Neural cell (in vitro differentiated cells): ENCODE results near the gene DGKZ. TPM values are rescaled to one million over a fixed set of nuclear protein-coding genes. Genes with fewer than 3 reads are reported as not detected.
A peak's percentile ranks its signal among the peaks of the same experiment; 100 is the strongest.

Experiments used
- H2AFZ ChIP-seq: fragments of 200-600, 300-800 bp; sonication (generic), shearing (Covaris generic); 2 replicates; pipeline ENCODE4 v1.6.0; 2014; ENCODE audit warnings: low read depth, mild to moderate bottlenecking, antibody characterized with exemption, low read length, moderate library complexity
- H3F3A ChIP-seq: fragments of 200-600 bp; shearing (Covaris generic); 2 replicates; pipeline ENCODE4 v1.6.1; 2016; ENCODE audit warnings: mild to moderate bottlenecking, moderate library complexity, mixed read lengths, antibody characterized with exemption, low read length; ENCODE audit not compliant: insufficient read depth, poor library complexity, severe bottlenecking
- H3K27ac ChIP-seq: fragments of 200-600, 300-800 bp; sonication (generic), shearing (Covaris generic); 2 replicates; pipeline ENCODE4 v1.5.1; 2014; ENCODE audit warnings: mild to moderate bottlenecking, low read length, moderate library complexity
- H3K27me3 ChIP-seq: fragments of 300-800, 200-600 bp; sonication (generic), shearing (Covaris generic); 2 replicates; pipeline ENCODE4 v1.6.0; 2014; ENCODE audit warnings: mild to moderate bottlenecking, low read depth, low read length, moderate library complexity; ENCODE audit not compliant: insufficient read depth
- H3K36me3 ChIP-seq: fragments of 300-800, 200-600 bp; sonication (generic), shearing (Covaris generic); 2 replicates; pipeline ENCODE4 v1.5.1; 2014; ENCODE audit warnings: mild to moderate bottlenecking, antibody characterized with exemption, low read length, moderate library complexity; ENCODE audit not compliant: insufficient read depth
- H3K4me2 ChIP-seq: fragments of 300-800, 200-600 bp; sonication (generic), shearing (Covaris generic); 2 replicates; pipeline ENCODE4 v1.6.0; 2014; ENCODE audit warnings: mild to moderate bottlenecking, low read length
- H3K4me3 ChIP-seq: fragments of 300-800, 200-600 bp; sonication (generic), shearing (Covaris generic); 2 replicates; pipeline ENCODE4 v1.5.1; 2014; ENCODE audit warnings: mild to moderate bottlenecking, low read length, moderate library complexity
- H3K79me2 ChIP-seq: fragments of 200-600 bp; shearing (Covaris generic); replicated peaks from 2 replicates; pipeline ENCODE4 v1.6.0; 2014; ENCODE audit warnings: mild to moderate bottlenecking, low read length, moderate library complexity; ENCODE audit not compliant: insufficient read depth
- H3K9ac ChIP-seq: fragments of 300-800, 200-600 bp; sonication (generic), shearing (Covaris generic); 2 replicates; pipeline ENCODE4 v1.6.1; 2016; ENCODE audit warnings: mild to moderate bottlenecking, low read length, mixed read lengths
- H3K9me2 ChIP-seq: fragments of 200-600 bp; shearing (Covaris generic); 2 replicates; pipeline ENCODE4 v1.6.1; 2016; ENCODE audit warnings: mild to moderate bottlenecking, low read length, mixed read lengths; ENCODE audit not compliant: insufficient read depth
- H3K9me3 ChIP-seq: fragments of 200-600, 300-800 bp; sonication (generic), shearing (Covaris generic); 2 replicates; pipeline ENCODE4 v1.6.1; 2016; ENCODE audit warnings: mild to moderate bottlenecking, mixed run types, low read length, moderate library complexity, mixed read lengths
- H4K20me1 ChIP-seq: fragments of 200-600 bp; shearing (Covaris generic); 2 replicates; pipeline ENCODE4 v1.6.1; 2016; ENCODE audit warnings: mild to moderate bottlenecking, mixed run types; ENCODE audit not compliant: insufficient read depth
- EP300 ChIP-seq: fragments of 450-650 bp; conservative IDR thresholded peaks from 2 replicates; pipeline ENCODE4 v1.6.1; 2014; ENCODE audit warnings: antibody characterized with exemption, mild to moderate bottlenecking, moderate library complexity; ENCODE audit not compliant: poor library complexity, severe bottlenecking
- EZH2 ChIP-seq: fragments of 200-600, 300-800 bp; shearing (Covaris generic), sonication (generic); IDR thresholded peaks from 2 replicates; pipeline ENCODE4 v1.6.1; 2014; ENCODE audit warnings: antibody characterized with exemption, low read length, borderline replicate concordance, mild to moderate bottlenecking; ENCODE audit not compliant: insufficient read depth, poor library complexity, severe bottlenecking
- MXI1 ChIP-seq: fragments of 450-650 bp; conservative IDR thresholded peaks from 2 replicates; pipeline ENCODE4 v1.6.1; 2014; ENCODE audit warnings: antibody characterized with exemption, mild to moderate bottlenecking; ENCODE audit not compliant: poor library complexity, severe bottlenecking
- POLR2AphosphoS5 ChIP-seq: IDR thresholded peaks from 2 replicates; pipeline ENCODE4 v1.6.1; 2012
- RAD21 ChIP-seq: fragments of 450-650 bp; conservative IDR thresholded peaks from 2 replicates; pipeline ENCODE4 v1.6.1; 2014; ENCODE audit warnings: antibody characterized with exemption, mild to moderate bottlenecking, moderate library complexity
- SMC3 ChIP-seq: fragments of 450-650 bp; conservative IDR thresholded peaks from 2 replicates; pipeline ENCODE4 v1.6.1; 2014; ENCODE audit warnings: antibody characterized with exemption, mild to moderate bottlenecking, moderate library complexity; ENCODE audit not compliant: poor library complexity
- TAF1 ChIP-seq: IDR thresholded peaks from 2 replicates; pipeline ENCODE4 v1.6.1; 2012; ENCODE audit warnings: low read depth
- polyA plus RNA-seq: library from polyadenylated mRNA; depleted of rRNA; stranded (reverse); fragments of >200 nt; gene quantifications from 2 replicates; pipeline ENCODE4 v1.2.3, GENCODE V29; 2014
- TF ChIP-seq, protein P1 (sequence below): IDR thresholded peaks from 2 replicates; pipeline ENCODE4 v1.6.1; 2012; ENCODE audit warnings: borderline replicate concordance
- TF ChIP-seq, protein P2 (sequence below): fragments of 450-650 bp; IDR thresholded peaks from 2 replicates; pipeline ENCODE4 v1.5.1; 2014; ENCODE audit warnings: antibody characterized with exemption, mild to moderate bottlenecking, moderate library complexity; ENCODE audit not compliant: poor library complexity, severe bottlenecking

The DGKZ gene
- polyA plus RNA-seq, 1 donor from 2014 or later: 55.7 TPM

DNA sequence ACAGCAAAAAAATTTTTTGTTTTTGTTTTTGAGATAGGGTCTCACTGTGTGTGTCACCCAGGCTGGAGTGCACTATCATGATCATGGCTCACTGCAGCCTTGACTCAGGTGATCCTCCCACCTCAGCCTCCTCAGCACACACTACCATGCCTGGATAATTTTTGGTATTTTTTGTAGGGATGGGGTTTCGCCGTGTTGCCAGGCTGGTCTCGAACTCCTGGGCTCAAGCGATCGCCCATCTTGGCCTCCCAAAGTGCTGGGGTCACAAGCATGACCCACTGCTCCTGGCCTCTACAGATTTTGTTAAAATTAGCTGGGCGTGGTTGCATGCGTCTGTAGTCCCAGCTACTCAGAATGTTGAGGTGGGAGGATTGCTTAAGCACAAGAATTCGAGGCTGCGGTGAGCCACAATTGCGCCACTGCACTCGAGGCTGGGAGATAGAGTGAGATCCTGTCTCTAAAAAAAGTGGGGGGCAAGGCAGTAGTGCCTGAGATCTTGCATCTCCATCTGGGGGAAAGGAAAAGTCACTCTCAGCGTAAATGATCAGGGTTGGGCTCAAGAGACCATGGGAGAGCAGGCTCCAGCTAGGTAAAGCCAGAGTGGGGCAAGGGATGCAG is 10.6 kb upstream of the DGKZ start:
- Histone ChIP-seq H3K4me3 (peak overlapping the region; percentile 41), H3K27me3 (peaks cover 20% of the 10 kb centered on the region), H3K9me2 (no peaks in the 10 kb centered on the region), H3K79me2 (peaks cover 5% of the 10 kb centered on the region), H3K4me2 (no peak overlapping the region), H3F3A (no peaks in the 10 kb centered on the region), H2AFZ (no peak overlapping the region), H3K36me3 (no peaks in the 10 kb centered on the region), H3K9me3 (no peaks in the 10 kb centered on the region), H3K27ac (peak overlapping the region; percentile 33), H3K9ac (no peak overlapping the region), H4K20me1 (no peaks in the 10 kb centered on the region)
- TF ChIP-seq, protein P1, sequence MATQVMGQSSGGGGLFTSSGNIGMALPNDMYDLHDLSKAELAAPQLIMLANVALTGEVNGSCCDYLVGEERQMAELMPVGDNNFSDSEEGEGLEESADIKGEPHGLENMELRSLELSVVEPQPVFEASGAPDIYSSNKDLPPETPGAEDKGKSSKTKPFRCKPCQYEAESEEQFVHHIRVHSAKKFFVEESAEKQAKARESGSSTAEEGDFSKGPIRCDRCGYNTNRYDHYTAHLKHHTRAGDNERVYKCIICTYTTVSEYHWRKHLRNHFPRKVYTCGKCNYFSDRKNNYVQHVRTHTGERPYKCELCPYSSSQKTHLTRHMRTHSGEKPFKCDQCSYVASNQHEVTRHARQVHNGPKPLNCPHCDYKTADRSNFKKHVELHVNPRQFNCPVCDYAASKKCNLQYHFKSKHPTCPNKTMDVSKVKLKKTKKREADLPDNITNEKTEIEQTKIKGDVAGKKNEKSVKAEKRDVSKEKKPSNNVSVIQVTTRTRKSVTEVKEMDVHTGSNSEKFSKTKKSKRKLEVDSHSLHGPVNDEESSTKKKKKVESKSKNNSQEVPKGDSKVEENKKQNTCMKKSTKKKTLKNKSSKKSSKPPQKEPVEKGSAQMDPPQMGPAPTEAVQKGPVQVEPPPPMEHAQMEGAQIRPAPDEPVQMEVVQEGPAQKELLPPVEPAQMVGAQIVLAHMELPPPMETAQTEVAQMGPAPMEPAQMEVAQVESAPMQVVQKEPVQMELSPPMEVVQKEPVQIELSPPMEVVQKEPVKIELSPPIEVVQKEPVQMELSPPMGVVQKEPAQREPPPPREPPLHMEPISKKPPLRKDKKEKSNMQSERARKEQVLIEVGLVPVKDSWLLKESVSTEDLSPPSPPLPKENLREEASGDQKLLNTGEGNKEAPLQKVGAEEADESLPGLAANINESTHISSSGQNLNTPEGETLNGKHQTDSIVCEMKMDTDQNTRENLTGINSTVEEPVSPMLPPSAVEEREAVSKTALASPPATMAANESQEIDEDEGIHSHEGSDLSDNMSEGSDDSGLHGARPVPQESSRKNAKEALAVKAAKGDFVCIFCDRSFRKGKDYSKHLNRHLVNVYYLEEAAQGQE: no peak
- TF ChIP-seq EP300 (no peak), TAF1 (no peak)

DNA sequence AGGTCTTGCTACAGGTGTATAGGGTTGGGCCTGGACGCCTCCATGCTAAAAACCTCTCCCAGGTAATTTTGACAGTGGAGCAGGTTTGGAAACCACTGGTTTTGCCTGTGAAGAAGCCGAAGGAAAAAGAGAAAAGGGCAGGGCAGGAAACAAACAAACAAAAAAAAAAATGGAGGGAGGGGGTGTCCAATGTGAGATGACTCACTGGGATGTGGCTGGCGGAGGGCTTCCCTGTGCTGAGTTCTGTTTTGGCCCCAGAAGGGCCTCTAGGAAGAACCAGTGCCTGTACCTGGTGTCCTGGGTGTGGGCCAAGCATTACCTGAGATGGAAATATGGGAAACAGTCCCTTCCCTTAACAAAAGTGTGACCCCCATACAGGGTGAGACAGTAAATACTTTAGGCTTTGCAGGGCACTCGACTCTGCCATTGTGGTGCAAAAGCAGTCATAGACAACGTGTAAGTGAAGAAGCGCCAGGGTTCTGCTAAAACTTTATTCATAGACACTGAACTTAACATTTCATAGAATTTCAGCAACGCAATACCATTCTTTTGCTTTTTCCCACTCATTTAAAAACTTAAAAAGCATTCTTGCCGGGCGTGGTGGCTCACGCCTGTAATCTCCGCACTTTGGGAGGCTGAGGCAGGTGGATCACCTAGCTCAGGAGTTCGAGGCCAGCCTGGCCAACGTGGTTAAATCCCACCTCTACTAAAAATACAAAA is 9.5 kb upstream of the DGKZ start:
- H3K9me3 ChIP-seq: no peaks in the 10 kb centered on the region
- no peak overlapping the region for H3K27ac ChIP-seq
- H3K36me3 ChIP-seq: no peaks in the 10 kb centered on the region
- no peak overlapping the region for H3K9ac ChIP-seq
- H3K9me2 ChIP-seq: no peaks in the 10 kb centered on the region
- no peaks in the 10 kb centered on the region for H3F3A ChIP-seq
- H3K79me2 ChIP-seq: peaks cover 5% of the 10 kb centered on the region
- H4K20me1 ChIP-seq: no peaks in the 10 kb centered on the region
- H2AFZ ChIP-seq: no peak overlapping the region
- peaks cover 11% of the 10 kb centered on the region for H3K27me3 ChIP-seq
- no peak overlapping the region for H3K4me2 ChIP-seq
- no peak overlapping the region for H3K4me3 ChIP-seq
- TF ChIP-seq POLR2AphosphoS5: no peak
- TF ChIP-seq RAD21: no peak
- no peak for TF ChIP-seq SMC3
- no peak for TF ChIP-seq TAF1
- no peak for TF ChIP-seq EP300
- TF ChIP-seq, protein P1: no peak
- TF ChIP-seq MXI1: no peak
- TF ChIP-seq, protein P2, sequence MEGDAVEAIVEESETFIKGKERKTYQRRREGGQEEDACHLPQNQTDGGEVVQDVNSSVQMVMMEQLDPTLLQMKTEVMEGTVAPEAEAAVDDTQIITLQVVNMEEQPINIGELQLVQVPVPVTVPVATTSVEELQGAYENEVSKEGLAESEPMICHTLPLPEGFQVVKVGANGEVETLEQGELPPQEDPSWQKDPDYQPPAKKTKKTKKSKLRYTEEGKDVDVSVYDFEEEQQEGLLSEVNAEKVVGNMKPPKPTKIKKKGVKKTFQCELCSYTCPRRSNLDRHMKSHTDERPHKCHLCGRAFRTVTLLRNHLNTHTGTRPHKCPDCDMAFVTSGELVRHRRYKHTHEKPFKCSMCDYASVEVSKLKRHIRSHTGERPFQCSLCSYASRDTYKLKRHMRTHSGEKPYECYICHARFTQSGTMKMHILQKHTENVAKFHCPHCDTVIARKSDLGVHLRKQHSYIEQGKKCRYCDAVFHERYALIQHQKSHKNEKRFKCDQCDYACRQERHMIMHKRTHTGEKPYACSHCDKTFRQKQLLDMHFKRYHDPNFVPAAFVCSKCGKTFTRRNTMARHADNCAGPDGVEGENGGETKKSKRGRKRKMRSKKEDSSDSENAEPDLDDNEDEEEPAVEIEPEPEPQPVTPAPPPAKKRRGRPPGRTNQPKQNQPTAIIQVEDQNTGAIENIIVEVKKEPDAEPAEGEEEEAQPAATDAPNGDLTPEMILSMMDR: no peak
- no peak for TF ChIP-seq EZH2
